Measurements from ENCODE around the gene CCAR1.
"Not testable (repeated sequence)": the region's sequence is repeated elsewhere in the genome, so short reads cannot be mapped to it uniquely, and the experiment has no call there.

The CCAR1 gene

GRCh38 chr10:68720793-68721672 is at the start of gene CCAR1:
CCAR1 (plus strand) TSS chr10:68721239; CDS start chr10:68722505, 1,266 bp downstream.
- peak within 1 kb of the TSS; percentile 88 for H3K4me3 Mint-ChIP-seq
- ATAC-seq (peak; percentile 100), DNase-seq (ENCODE audit: low spot score in 2 of 2) (peak; percentile 89 to 97)
- peak within 1 kb of the TSS; percentile 98 for H3K27ac Mint-ChIP-seq
- H3K4me1 Mint-ChIP-seq: peaks cover 9% of the 10 kb centered on the region
- no peaks in the 10 kb centered on the region for H3K9me3 Mint-ChIP-seq
- peaks cover 54% of the 10 kb centered on the region for H3K36me3 Mint-ChIP-seq

- ATAC-seq: peak; percentile 99
- H3K36me3 Mint-ChIP-seq: no peaks in the 10 kb centered on the region
- no peaks in the 10 kb centered on the region for H3K4me1 Mint-ChIP-seq
- no peaks in the 10 kb centered on the region for H3K9me3 Mint-ChIP-seq
- peak in 1 of 2 donors; percentile 61 for DNase-seq (ENCODE audit: low spot score in 2 of 2)
- peak overlapping the region; percentile 84 for H3K27ac Mint-ChIP-seq
- H3K4me3 Mint-ChIP-seq: peak overlapping the region; percentile 52
Measured at GRCh38 chr10:68684413-68684812, 36.6 kb upstream of the CCAR1 start.

GRCh38 chr10:68696018-68696417 is 25.0 kb upstream of the CCAR1 start:
- Mint-ChIP-seq H3K27ac (no peak overlapping the region), H3K36me3 (no peaks in the 10 kb centered on the region), H3K4me1 (no peaks in the 10 kb centered on the region), H3K9me3 (no peaks in the 10 kb centered on the region), H3K4me3 (no peak overlapping the region)
- no peak for ATAC-seq
- no peak for DNase-seq (ENCODE audit: low spot score in 2 of 2)

GRCh38 chr10:68697106-68697505 is 23.9 kb upstream of the CCAR1 start:
- no peak overlapping the region for H3K27ac Mint-ChIP-seq
- H3K4me3 Mint-ChIP-seq: no peak overlapping the region
- ATAC-seq: no peak
- no peaks in the 10 kb centered on the region for H3K36me3 Mint-ChIP-seq
- DNase-seq (ENCODE audit: low spot score in 2 of 2): no peak
- H3K9me3 Mint-ChIP-seq: no peaks in the 10 kb centered on the region
- H3K4me1 Mint-ChIP-seq: no peaks in the 10 kb centered on the region

- Mint-ChIP-seq H3K4me1 (no peaks in the 10 kb centered on the region), H3K36me3 (no peaks in the 10 kb centered on the region), H3K4me3 (no peak overlapping the region), H3K9me3 (no peaks in the 10 kb centered on the region), H3K27ac (no peak overlapping the region)
- no peak for ATAC-seq
- DNase-seq (ENCODE audit: low spot score in 2 of 2): no peak
Measured at GRCh38 chr10:68700197-68700596, 20.8 kb upstream of the CCAR1 start.

GRCh38 chr10:68705548-68705947 is 15.5 kb upstream of the CCAR1 start:
- Mint-ChIP-seq H3K4me1 (no peaks in the 10 kb centered on the region), H3K36me3 (no peaks in the 10 kb centered on the region), H3K9me3 (no peaks in the 10 kb centered on the region), H3K27ac (no peak overlapping the region), H3K4me3 (no peak overlapping the region)
- no peak for DNase-seq (ENCODE audit: low spot score in 2 of 2)
- no peak for ATAC-seq

- H3K36me3 Mint-ChIP-seq; H3K4me3 Mint-ChIP-seq; DNase-seq (ENCODE audit: low spot score in 2 of 2); H3K27ac Mint-ChIP-seq; ATAC-seq; H3K9me3 Mint-ChIP-seq; H3K4me1 Mint-ChIP-seq: not testable (repeated sequence)
Measured at GRCh38 chr10:68708987-68709386, 12.1 kb upstream of the CCAR1 start.

- not testable (repeated sequence) for ATAC-seq
Measured at GRCh38 chr10:68713065-68713464, 8.0 kb upstream of the CCAR1 start.

GRCh38 chr10:68717435-68717834 is 3.6 kb upstream of the CCAR1 start:
- Mint-ChIP-seq H3K9me3 (no peaks in the 10 kb centered on the region), H3K36me3 (peaks cover 18% of the 10 kb centered on the region), H3K4me1 (peaks cover 6% of the 10 kb centered on the region), H3K4me3 (no peak overlapping the region), H3K27ac (no peak overlapping the region)
- no peak for ATAC-seq
- no peak for DNase-seq (ENCODE audit: low spot score in 2 of 2)

More at GRCh38 chr10:68713065-68713464, 8.0 kb upstream of the CCAR1 start:
- not testable (repeated sequence) for H3K4me3 Mint-ChIP-seq; H3K36me3 Mint-ChIP-seq; H3K27ac Mint-ChIP-seq; H3K4me1 Mint-ChIP-seq; H3K9me3 Mint-ChIP-seq; DNase-seq (ENCODE audit: low spot score in 2 of 2)

- H3K36me3 Mint-ChIP-seq: peaks cover 62% of the 10 kb centered on the region
- peak; percentile 14 for ATAC-seq
- H3K27ac Mint-ChIP-seq: peak overlapping the region; percentile 98
- no peaks in the 10 kb centered on the region for H3K9me3 Mint-ChIP-seq
- H3K4me3 Mint-ChIP-seq: peak overlapping the region; percentile 88
- DNase-seq (ENCODE audit: low spot score in 2 of 2): no peak
- H3K4me1 Mint-ChIP-seq: peaks cover 9% of the 10 kb centered on the region
Measured at GRCh38 chr10:68721673-68722335, 765 bp downstream of the CCAR1 start.

- DNase-seq (ENCODE audit: low spot score in 2 of 2) (no peak), ATAC-seq (no peak)
- Mint-ChIP-seq H3K9me3 (no peaks in the 10 kb centered on the region), H3K4me1 (peaks cover 9% of the 10 kb centered on the region), H3K4me3 (no peak overlapping the region), H3K36me3 (peaks cover 94% of the 10 kb centered on the region), H3K27ac (no peak overlapping the region)
Measured at GRCh38 chr10:68725016-68725415, 4.0 kb downstream of the CCAR1 start.

GRCh38 chr10:68727146-68727545 is 6.1 kb downstream of the CCAR1 start:
- H3K36me3 Mint-ChIP-seq: peaks cover 100% of the 10 kb centered on the region
- peak overlapping the region; percentile 64 for H3K27ac Mint-ChIP-seq
- no peak overlapping the region for H3K4me3 Mint-ChIP-seq
- peaks cover 5% of the 10 kb centered on the region for H3K4me1 Mint-ChIP-seq
- DNase-seq (ENCODE audit: low spot score in 2 of 2) (no peak), ATAC-seq (no peak)
- H3K9me3 Mint-ChIP-seq: no peaks in the 10 kb centered on the region

- Mint-ChIP-seq H3K4me1 (no peaks in the 10 kb centered on the region), H3K36me3 (peaks cover 100% of the 10 kb centered on the region), H3K27ac (no peak overlapping the region)
Measured at GRCh38 chr10:68732651-68733050, 11.6 kb downstream of the CCAR1 start.

GRCh38 chr10:68734349-68734748 is 13.3 kb downstream of the CCAR1 start:
- no peaks in the 10 kb centered on the region for H3K9me3 Mint-ChIP-seq
- no peaks in the 10 kb centered on the region for H3K4me1 Mint-ChIP-seq
- ATAC-seq (no peak), DNase-seq (ENCODE audit: low spot score in 2 of 2) (no peak)
- H3K27ac Mint-ChIP-seq: no peak overlapping the region
- H3K36me3 Mint-ChIP-seq: peaks cover 100% of the 10 kb centered on the region
- H3K4me3 Mint-ChIP-seq: no peak overlapping the region

More at GRCh38 chr10:68732651-68733050, 11.6 kb downstream of the CCAR1 start:
- DNase-seq (ENCODE audit: low spot score in 2 of 2): no peak
- H3K4me3 Mint-ChIP-seq: no peak overlapping the region
- H3K9me3 Mint-ChIP-seq: no peaks in the 10 kb centered on the region
- ATAC-seq: no peak

- Mint-ChIP-seq H3K4me3 (no peak overlapping the region), H3K27ac (no peak overlapping the region), H3K9me3 (no peaks in the 10 kb centered on the region), H3K4me1 (no peaks in the 10 kb centered on the region), H3K36me3 (peaks cover 100% of the 10 kb centered on the region)
- ATAC-seq (no peak), DNase-seq (ENCODE audit: low spot score in 2 of 2) (no peak)
Measured at GRCh38 chr10:68735119-68735518, 14.1 kb downstream of the CCAR1 start.

GRCh38 chr10:68735739-68736138 is 14.7 kb downstream of the CCAR1 start:
- not testable (repeated sequence) for DNase-seq (ENCODE audit: low spot score in 2 of 2); ATAC-seq; H3K9me3 Mint-ChIP-seq; H3K4me3 Mint-ChIP-seq; H3K4me1 Mint-ChIP-seq
- Mint-ChIP-seq H3K27ac (peak overlapping the region; percentile 32), H3K36me3 (peaks cover 100% of the 10 kb centered on the region)

All from stimulated activated effector memory CD8-positive, alpha-beta T cell treated with anti-CD3 and anti-CD28 coated beads, Interleukin-12 subunit alpha, Interleukin-12 subunit beta, amount 100 ng/mL, for 72 hours (primary cell).